Dedifferentiated amniotic fluid mesenchymal stem cell (primary cell): ENCODE data around the gene SF3B1.
"Not testable (repeated sequence)": the region's sequence is repeated elsewhere in the genome, so short reads cannot be mapped to it uniquely, and the experiment has no call there.

Source experiments
- DNase-seq: peaks from one replicate; pipeline ENCODE4 v3.0.0-alpha.2; 2016; ENCODE audit errors: extremely low spot score

Gene SF3B1

GRCh38 chr2:197433780-197434438 is 919 bp downstream of the SF3B1 start:
- no peak for DNase-seq

GRCh38 chr2:197432527-197432926 is 2.3 kb downstream of the SF3B1 start:
- DNase-seq, result not testable (repeated sequence)

GRCh38 chr2:197431858-197432257 is 3.0 kb downstream of the SF3B1 start:
- no peak for DNase-seq

- DNase-seq, result no peak
Observed at GRCh38 chr2:197427986-197428385, 6.8 kb downstream of the SF3B1 start.

GRCh38 chr2:197426723-197427603 is 7.9 kb downstream of the SF3B1 start:
- DNase-seq, result no peak

GRCh38 chr2:197425550-197425949 is 9.3 kb downstream of the SF3B1 start:
- no peak for DNase-seq

GRCh38 chr2:197423307-197423706 is 11.5 kb downstream of the SF3B1 start:
- DNase-seq, result no peak

GRCh38 chr2:197419438-197419837 is 15.4 kb downstream of the SF3B1 start:
- no peak for DNase-seq

GRCh38 chr2:197416268-197416667 is 18.6 kb downstream of the SF3B1 start:
- DNase-seq, result no peak

GRCh38 chr2:197414515-197414914 is 20.3 kb downstream of the SF3B1 start:
- DNase-seq, result no peak

- no peak for DNase-seq
Observed at GRCh38 chr2:197414039-197414438, 20.8 kb downstream of the SF3B1 start.

GRCh38 chr2:197405582-197405981 is 29.2 kb downstream of the SF3B1 start:
- DNase-seq, result no peak

GRCh38 chr2:197399887-197400540 is 34.8 kb downstream of the SF3B1 start:
- no peak for DNase-seq

- no peak for DNase-seq
Observed at GRCh38 chr2:197398913-197399312, 35.9 kb downstream of the SF3B1 start.

GRCh38 chr2:197391220-197391717 is 43.6 kb downstream of the SF3B1 start:
- no peak for DNase-seq

GRCh38 chr2:197388866-197389587 is 45.8 kb downstream of the SF3B1 start:
- no peak for DNase-seq

- DNase-seq, result no peak
Observed at GRCh38 chr2:197387179-197387578, 47.6 kb downstream of the SF3B1 start.

- DNase-seq, result no peak
Observed at GRCh38 chr2:197386242-197386641, 48.6 kb downstream of the SF3B1 start.

GRCh38 chr2:197383825-197384224 is 51.0 kb downstream of the SF3B1 start:
- DNase-seq, result no peak

GRCh38 chr2:197381641-197382040 is 53.2 kb downstream of the SF3B1 start:
- DNase-seq, result no peak

- DNase-seq, result not testable (repeated sequence)
Observed at GRCh38 chr2:197379918-197380309, 54.9 kb downstream of the SF3B1 start.
